Activated CD4-positive, alpha-beta T cell treated with anti-CD3 and anti-CD28 coated beads, Interleukin-2, amount 50 U/mL, for 48 hours (primary cell): Measurements from ENCODE around the gene MTM1.

Experiments
- DNase-seq, 2 experiments: peaks; one replicate each; pipeline ENCODE4 v3.0.0-alpha.2; 2020

Gene MTM1

GRCh38 chrX:150683112-150683511, 114.7 kb downstream of the MTM1 start:
- no peak for DNase-seq

DNA sequence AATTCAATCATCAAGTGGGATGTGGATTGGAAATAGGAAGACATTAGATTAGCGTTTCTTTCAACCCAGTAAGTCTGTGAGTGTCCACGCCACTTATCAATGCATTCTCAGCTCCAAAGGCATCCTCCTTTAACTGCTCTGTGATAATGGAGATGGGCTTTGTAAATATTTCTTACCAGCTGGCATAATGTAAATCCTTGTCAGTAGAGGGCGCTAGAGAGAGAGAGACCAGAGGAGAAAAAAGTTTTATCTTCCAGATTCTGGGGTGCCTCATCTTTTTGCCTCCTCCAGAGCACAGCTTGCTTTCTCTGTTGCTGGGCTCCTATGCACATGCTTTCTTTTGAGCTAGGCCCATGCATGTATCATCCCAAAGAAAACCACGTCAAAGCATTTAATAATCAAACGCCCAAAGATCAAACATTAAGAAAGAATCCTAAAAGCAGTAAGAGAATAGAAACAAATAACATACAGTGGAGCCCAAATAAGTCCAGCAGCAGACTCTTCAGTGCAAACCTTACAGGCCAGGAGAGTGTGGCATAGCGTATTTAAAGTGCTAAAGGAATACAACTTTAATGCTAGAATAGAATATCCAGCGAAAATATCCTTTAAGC, 115.2 kb downstream of the MTM1 start:
- no peak for DNase-seq

- no peak for DNase-seq
Measured at GRCh38 chrX:150688911-150689451, 120.6 kb downstream of the MTM1 start.

DNA sequence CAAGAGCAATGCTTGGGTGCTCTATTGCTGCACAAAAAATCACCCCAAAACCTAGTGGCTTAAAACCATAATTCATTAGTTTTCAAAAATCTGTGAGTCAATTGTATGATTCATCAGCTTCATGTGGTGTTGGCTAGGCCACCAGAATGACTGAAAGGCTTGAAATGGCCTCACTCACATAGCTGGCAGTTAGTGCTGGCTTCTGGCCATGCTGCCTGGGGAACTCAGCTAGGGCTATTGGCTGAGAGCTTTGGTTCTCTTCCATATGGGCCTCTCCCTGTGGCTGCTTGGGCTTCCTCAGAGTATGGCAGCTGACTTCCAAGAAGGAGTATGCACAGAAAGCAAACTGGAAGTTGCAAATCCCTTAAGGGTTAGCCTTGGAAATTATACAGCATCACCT, 121.7 kb downstream of the MTM1 start:
- DNase-seq, result peak in 1 of 2 experiments; percentile 34

DNA sequence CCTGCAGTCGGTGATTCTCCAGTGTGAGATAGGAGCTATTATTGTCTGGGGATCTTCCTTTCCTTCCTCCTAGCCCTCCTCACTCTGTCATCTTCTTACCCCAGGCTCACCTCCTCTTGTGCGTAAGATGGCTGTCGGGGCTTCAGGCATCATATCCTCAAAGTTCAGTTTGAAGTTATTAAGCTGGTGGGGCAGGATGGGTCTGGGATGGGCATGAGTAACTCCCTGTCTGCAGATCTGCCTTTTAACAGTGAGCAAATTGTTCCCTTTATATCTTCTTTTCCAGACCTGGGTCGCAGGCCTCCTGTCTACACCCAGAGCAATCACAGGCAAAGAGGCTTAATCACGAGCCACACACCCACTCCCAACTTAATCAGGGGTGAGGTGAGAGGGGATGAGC, 123.9 kb downstream of the MTM1 start:
- peak in 1 of 2 experiments; percentile 20 for DNase-seq

DNA sequence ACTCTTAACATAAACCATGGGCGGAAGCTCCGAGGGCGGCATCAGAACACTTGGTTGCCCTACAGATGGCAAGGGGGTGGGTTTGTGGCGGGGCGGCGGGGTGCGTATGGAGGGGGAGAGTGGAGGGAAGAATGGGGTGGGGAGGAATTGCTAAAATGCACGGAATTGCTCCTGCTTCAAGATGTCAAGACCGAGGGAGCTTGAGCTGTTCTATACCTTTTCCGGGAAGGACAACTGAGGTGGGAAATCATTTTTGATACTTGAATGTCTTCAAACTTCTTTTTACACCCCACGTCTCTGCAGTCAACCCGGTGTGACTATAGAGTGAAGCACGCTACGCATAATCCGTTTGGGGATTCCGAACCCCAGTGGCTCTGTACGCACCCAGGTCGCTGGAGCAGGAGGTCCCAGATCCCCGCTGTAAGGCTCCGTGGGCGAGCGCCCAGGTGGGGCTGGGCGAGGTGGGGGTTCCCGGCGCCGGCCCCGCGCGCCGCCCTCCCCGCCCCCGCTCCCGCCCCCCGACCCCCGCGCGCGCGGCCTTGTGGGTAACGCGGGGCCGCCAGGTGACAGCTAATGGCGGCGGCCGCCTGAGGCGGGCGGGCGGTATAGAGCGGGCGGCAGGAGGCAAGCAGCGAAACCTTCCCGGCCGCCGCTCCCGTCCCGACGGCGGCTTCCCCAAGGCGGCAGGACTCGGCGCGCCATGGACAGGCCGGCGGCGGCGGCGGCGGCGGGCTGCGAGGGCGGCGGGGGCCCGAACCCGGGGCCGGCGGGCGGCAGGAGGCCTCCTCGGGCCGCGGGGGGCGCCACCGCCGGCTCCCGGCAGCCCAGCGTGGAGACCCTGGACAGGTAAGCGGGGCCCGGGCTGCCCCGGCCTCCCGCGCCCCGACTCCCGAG, 124.7 kb downstream of the MTM1 start, which contains the start of gene MTMR1:
Gene MTMR1 (plus strand): TSS at position 566 of the 894 bp plus-strand sequence. CDS start 135 bp downstream, at position 701.
- DNase-seq, result peak; percentile 41 to 49

DNA sequence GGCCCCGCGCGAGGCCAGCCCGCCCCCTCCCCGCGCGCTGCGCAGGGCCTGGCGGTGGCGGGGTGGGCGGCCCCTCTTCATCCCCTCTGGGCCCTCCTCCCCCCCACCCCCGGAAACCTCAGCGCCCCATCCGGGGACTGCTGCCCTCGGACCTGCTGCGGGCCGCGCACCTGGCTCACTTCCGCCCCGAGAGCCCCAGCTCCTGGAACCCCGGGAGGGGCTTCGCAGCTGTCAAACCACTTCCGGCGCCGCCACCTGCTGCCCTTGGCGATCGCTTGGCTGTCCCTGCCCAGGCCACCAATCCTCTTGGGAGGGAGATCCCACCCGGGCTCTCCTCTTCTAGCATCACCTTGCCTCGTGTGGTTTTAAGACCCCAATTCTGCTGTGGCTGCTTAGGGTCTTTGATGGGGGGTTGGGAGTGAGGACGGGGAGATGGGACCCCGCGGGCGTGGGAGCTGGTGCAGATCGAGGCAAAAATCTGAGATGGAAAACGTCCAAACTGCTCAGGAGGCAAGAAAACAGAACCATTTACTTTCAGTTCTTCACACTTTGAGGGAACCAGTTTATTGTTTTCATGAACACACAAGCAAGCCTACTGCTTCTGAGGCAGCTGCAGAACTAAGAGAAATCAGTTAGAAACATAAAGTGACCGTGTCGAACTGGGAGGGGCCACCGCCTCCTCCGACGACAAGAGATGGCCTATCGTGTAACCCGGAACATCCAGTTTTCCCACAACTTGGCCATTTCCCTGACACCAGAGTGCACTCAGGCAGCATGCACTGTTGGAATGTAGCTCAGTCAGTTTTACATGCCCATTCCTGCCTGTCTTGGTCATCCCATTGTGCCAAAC, 125.5 kb downstream of the MTM1 start:
- DNase-seq, result peak; percentile 71 to 74

DNA sequence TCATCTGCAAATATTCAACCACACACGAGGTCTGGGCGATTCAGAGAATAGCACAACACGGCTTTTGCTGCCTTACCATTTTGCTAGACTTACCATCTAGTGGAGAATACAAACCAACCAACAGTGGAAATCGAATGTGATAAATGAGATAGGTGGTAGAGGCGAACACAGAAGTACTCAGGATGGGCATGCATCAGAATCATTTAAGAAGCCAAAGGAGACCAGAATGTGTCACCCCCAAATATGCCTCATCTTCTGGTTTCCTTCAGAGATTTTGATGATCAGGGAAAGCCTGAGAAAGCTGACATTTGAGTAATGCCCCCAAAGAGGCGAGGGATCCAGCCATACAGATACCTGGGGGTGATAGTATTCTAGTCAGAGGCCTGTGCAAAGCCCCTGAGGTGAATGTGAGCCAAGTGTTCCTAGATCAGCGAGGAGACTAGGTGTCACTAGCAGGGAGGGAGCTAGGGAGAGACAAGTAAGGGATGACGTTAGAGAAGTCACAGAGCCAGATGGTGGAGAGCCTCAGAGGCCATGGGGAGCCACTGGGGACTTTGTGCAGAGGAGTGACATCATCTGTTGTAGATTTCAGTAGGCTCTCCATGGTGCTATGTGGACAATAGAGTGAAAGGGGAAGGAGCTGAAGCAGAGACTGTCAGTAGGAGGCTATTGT, 126.5 kb downstream of the MTM1 start:
- DNase-seq, result peak; percentile 35 to 51

DNA sequence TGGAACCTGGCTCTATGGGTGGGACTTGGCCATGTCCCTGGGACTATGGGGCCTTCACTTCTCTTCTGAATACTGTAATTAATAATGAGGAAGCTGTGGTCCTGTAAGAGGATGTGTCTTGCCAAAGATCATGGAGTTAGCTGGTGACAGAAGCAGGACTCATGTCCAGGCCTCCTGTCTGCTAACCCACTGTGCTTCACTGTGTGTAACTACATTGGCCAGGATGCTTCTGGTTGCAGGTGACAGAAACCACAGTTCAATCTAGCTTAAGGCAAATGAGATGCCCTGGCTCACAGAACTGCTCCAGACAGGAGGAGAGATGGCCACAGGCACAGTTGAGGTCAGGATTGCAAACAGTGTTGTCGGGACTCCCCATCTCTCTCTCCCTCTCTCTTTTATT, 127.9 kb downstream of the MTM1 start:
- no peak for DNase-seq

- peak; percentile 26 to 35 for DNase-seq
Measured at GRCh38 chrX:150696866-150697265, 128.4 kb downstream of the MTM1 start.

DNA sequence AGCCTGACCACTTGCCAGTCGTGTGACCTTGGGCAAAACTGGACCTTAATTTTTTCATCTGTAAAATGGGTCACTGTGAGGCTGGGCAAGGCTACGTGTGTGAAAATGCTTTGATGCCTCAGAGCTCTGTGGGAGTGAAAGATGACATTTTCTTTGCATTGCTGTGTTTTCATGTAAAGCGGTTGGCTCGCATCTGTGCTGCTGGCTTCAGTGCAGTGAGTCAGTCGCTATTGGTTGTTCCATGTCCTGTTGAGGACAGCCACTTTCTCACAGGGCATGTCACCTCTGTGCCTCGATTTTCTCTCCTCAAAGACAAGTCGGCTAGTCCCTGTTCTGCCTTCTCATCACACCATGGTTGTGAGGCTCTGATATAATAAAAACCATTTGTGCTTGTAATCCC, 129.2 kb downstream of the MTM1 start:
- DNase-seq, result peak; percentile 18 to 37

DNA sequence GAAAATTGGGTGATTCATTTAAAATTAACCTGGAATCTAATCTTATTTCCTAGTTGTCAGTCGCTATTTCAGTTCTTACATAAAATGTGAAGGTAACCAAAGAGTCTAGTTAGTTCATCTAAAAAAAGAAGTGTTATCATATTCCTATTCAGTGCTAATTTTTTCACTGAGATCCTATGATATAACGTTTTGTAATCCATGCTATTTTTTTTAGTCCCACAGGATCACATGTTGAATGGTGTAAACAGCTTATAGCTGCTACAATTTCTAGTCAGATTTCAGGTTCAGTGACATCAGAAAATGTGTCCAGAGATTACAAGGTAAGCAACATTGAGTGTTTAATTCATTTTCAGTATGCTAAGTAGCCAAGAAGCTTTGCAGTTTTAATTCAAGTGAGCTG, 130.6 kb downstream of the MTM1 start:
- DNase-seq, result no peak

- no peak for DNase-seq
Measured at GRCh38 chrX:150700107-150700506, 131.7 kb downstream of the MTM1 start.

DNA sequence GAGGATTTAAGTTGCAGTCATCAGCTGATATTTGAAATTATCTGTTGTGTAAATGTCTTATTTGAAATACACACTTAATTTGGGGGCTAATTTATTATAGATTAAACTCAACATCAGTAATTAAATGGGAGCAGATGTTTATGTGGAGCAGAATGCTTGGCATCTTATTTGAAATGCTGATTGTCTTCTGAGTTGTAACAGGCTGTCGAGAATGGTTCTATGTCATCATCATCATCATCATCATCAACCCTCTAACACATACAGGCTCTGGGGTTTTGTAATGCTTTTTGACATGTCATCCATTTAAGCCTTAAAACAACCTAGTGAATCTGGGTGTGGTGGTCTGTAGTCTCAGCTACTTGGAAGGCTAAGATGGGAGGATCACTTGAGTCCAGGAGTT, 133.0 kb downstream of the MTM1 start:
- no peak for DNase-seq

- no peak for DNase-seq
Measured at GRCh38 chrX:150702966-150703694, 134.7 kb downstream of the MTM1 start.

- DNase-seq, result no peak
Measured at GRCh38 chrX:150703695-150703974, 135.2 kb downstream of the MTM1 start.

DNA sequence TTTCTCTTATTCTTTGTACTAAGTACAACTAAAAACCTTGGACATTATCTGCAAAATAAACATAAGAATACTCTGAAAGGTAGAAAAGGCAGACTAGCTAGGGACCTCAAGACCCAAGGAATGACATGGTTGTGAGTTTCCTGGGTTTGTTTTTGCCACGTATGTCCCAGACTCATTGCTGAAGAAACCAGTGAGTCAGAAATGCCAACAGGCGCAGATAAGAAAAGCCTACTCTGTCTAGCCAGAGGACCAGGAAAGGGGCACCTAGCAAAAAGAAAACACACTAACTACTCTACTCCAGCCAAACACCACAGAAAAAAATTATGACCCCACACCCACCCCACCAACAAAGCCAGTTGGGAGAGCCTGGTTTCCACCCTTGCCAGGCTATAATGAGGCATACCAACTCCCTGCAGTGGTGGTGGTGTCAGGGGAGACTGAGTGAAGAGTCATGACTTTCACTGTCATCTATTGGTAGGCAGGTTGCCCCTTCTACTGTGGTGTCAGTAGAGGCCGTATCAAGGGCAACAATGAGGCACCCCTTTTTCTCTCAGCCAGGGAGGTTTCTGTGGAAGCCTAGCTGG, 135.7 kb downstream of the MTM1 start:
- peak; percentile 19 to 44 for DNase-seq

- DNase-seq, result no peak
Measured at GRCh38 chrX:150712619-150713018, 144.2 kb downstream of the MTM1 start.

GRCh38 chrX:150715184-150715583, 146.8 kb downstream of the MTM1 start:
- DNase-seq, result no peak

GRCh38 chrX:150719621-150720020, 151.2 kb downstream of the MTM1 start:
- no peak for DNase-seq
